ENCODE data around the gene UBXN4.

GRCh38 chr2:135701442-135701841 is 40.2 kb upstream of the UBXN4 start:
- TF ChIP-seq CTCF (conservative IDR thresholded peaks at IDR 0.05; ENCODE audit: low read length) (no peak), EZH2phosphoT487 (IDR thresholded peaks at IDR 0.05; ENCODE audit: borderline replicate concordance) (no peak)

Data from Loucy (cell line).